ENCODE results near the gene OSM.

DNA sequence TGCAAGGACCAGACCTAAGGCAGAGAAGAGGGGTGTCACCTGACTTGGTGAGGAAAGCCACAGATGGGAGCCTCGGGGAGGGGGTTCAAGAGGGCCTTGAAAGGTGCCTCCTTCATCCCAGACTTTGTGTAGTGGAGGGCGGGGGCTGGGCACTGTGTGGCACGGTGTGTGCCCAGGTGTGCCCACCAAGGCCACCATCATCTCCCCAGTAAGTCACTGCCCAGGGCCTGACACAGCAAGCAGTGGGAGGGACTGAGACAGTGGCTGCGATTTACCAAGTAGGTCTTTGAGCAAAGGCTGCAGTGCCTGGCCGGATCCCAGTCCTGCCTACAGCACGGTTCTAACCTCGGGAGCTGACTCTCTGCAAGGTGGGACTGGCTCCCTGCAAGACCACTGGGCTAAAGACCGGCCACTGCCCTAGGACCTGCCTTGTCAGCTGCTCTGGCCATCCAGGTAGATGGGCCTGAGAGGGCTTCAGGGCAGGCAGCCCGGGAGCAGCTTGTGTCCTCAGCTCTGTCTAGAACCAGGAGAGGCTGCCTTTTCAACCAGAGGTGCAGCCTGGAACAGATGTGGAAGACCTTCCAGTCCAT lies 1.4 kb downstream of the OSM start:
- TF ChIP-seq, protein P1, sequence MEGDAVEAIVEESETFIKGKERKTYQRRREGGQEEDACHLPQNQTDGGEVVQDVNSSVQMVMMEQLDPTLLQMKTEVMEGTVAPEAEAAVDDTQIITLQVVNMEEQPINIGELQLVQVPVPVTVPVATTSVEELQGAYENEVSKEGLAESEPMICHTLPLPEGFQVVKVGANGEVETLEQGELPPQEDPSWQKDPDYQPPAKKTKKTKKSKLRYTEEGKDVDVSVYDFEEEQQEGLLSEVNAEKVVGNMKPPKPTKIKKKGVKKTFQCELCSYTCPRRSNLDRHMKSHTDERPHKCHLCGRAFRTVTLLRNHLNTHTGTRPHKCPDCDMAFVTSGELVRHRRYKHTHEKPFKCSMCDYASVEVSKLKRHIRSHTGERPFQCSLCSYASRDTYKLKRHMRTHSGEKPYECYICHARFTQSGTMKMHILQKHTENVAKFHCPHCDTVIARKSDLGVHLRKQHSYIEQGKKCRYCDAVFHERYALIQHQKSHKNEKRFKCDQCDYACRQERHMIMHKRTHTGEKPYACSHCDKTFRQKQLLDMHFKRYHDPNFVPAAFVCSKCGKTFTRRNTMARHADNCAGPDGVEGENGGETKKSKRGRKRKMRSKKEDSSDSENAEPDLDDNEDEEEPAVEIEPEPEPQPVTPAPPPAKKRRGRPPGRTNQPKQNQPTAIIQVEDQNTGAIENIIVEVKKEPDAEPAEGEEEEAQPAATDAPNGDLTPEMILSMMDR (IDR thresholded peaks at IDR 0.05) = no peak
- TF ChIP-seq POLR2A (IDR thresholded peaks at IDR 0.05) = no peak
